ENCODE measurements around the gene BANF1. TPM values are rescaled to one million over a fixed set of nuclear protein-coding genes. Genes with fewer than 3 reads are reported as not detected.

BANF1 gene
- total RNA-seq, 1 donor from 2014 or later = 272 TPM

Other genes starting within 250 kb of the BANF1 start
- 24.6 and 24.9 TPM in 2 replicates for gene AP5B1, start 221.5 kb upstream of the BANF1 start, total RNA-seq
- 0.16 TPM in 2 replicates for gene OVOL1, start 215.4 kb upstream of the BANF1 start, total RNA-seq
- gene SNX32, start 168.5 kb upstream of the BANF1 start, total RNA-seq = 0.64 and 0.96 TPM in 2 replicates
- gene CFL1, start 144.3 kb upstream of the BANF1 start, total RNA-seq = 1,155 and 1,184 TPM in 2 replicates
- gene MUS81, start 142.1 kb upstream of the BANF1 start, total RNA-seq = 84.9 and 90.5 TPM in 2 replicates
- 8.8 and 9.2 TPM in 2 replicates for gene EFEMP2, start 129.7 kb upstream of the BANF1 start, total RNA-seq
- 10.0 and 10.3 TPM in 2 replicates for gene CTSW, start 122.7 kb upstream of the BANF1 start, total RNA-seq
- gene FIBP, start 114.0 kb upstream of the BANF1 start, total RNA-seq = 95.4 and 99.8 TPM in 2 replicates
- 53.2 and 55.2 TPM in 2 replicates for gene CCDC85B, start 111.8 kb upstream of the BANF1 start, total RNA-seq
- gene FOSL1, start 102.1 kb upstream of the BANF1 start, total RNA-seq = 24.0 and 25.9 TPM in 2 replicates
- 23.7 and 23.8 TPM in 2 replicates for gene C11orf68, start 83.4 kb upstream of the BANF1 start, total RNA-seq
- 116 and 118 TPM in 2 replicates for gene DRAP1, start 83.1 kb upstream of the BANF1 start, total RNA-seq
- not detected in 2 replicates for gene TSGA10IP, start 57.0 kb upstream of the BANF1 start, total RNA-seq
- gene SART1, start 40.8 kb upstream of the BANF1 start, total RNA-seq = 81.7 and 98.5 TPM in 2 replicates
- gene EIF1AD, start 346 bp upstream of the BANF1 start, total RNA-seq = 64.5 and 65.2 TPM in 2 replicates
- 0.69 and 0.75 TPM in 2 replicates for gene CST6, start 9.5 kb downstream of the BANF1 start, total RNA-seq
- gene CATSPER1, start 24.0 kb downstream of the BANF1 start, total RNA-seq = 0.46 and 0.78 TPM in 2 replicates
- 0.18 TPM in 1 of 2 replicates, not detected in the other for gene GAL3ST3, start 46.7 kb downstream of the BANF1 start, total RNA-seq
- 252 and 268 TPM in 2 replicates for gene SF3B2, start 49.9 kb downstream of the BANF1 start, total RNA-seq
- 75.6 and 83.7 TPM in 2 replicates for gene PACS1, start 67.8 kb downstream of the BANF1 start, total RNA-seq

Data from activated T-helper 2 cell treated with anti-CD3 and anti-CD28 coated beads, Interferon-gamma antibody, Interleukin-2, Interleukin-4, amounts not matched to agents 10 μg/mL and 5 μg/mL and 100 μg/mL, durations not matched to agents 14 hours and 24 hours and 36 hours (primary cell).